Tibial artery (tissue), 4 donors: ENCODE data around the gene HTR5A.

Source experiments
- DNase-seq, 2 donors: peaks; one replicate each; pipeline ENCODE4 v3.0.0-alpha.2; 2019
- H3K27ac ChIP-seq, 2 donors: fragments of 200-600 bp; sonication (generic) in 1 of 2; 1 replicate in 1 of 2; 2 replicates in 1 of 2; pipeline ENCODE4 v1.5.1; 2018 to 2019; ENCODE audit warnings: mild to moderate bottlenecking in 1 of 2
- H3K27me3 ChIP-seq, 2 donors: fragments of 200-600 bp; sonication (generic) in 1 of 2; one replicate each; pipeline versions ENCODE4 v1.5.1 to v1.6.0; 2016 to 2019
- H3K36me3 ChIP-seq, 3 donors: fragments of 200-600 bp; sonication (generic) in 2 of 3; one replicate each; pipeline ENCODE4 v1.5.1; 2016 to 2019; ENCODE audit warnings: mild to moderate bottlenecking in 2 of 3
- H3K4me1 ChIP-seq, 4 donors: fragments of 200-600 bp; sonication (generic) in 2 of 4; 1 replicate in 3 of 4; 2 replicates in 1 of 4; pipeline ENCODE4 v1.5.1; 2016 to 2019
- H3K4me3 ChIP-seq, 2 donors: fragments of 200-600 bp; sonication (generic) in 1 of 2; 1 replicate in 1 of 2; 2 replicates in 1 of 2; pipeline ENCODE4 v1.5.1; 2018 to 2019; ENCODE audit warnings: mild to moderate bottlenecking in 2 of 2
- H3K9me3 ChIP-seq, 3 donors: fragments of 200-600 bp; sonication (generic) in 1 of 3; one replicate each; pipeline ENCODE4 v1.5.1; 2016 to 2019
- intact Hi-C: fragments of 100-400 bp; cut with DNase I; formaldehyde crosslinking; loops from one replicate; pipeline ENCODE4 v1.15.0; 2023; ENCODE audit warnings: low total_unique reads
- TF ChIP-seq, protein P1 (sequence below), 2 experiments: fragments of 200-600 bp in 1 of 2; fragments of 450-650 bp in 1 of 2; IDR thresholded peaks; one replicate each; pipeline ENCODE4 v1.5.1; 2017 to 2019; ENCODE audit warnings: antibody characterized with exemption in 2 of 2, mild to moderate bottlenecking in 1 of 2, moderate library complexity in 1 of 2

Gene HTR5A

GRCh38 chr7:155090684-155091083 lies 20.6 kb downstream of the HTR5A start:
- no peaks in the 10 kb centered on the region for H3K4me1 ChIP-seq
- intact Hi-C loops: no loop called here
- H3K27me3 ChIP-seq: no peaks in the 10 kb centered on the region
- H3K27ac ChIP-seq: no peak overlapping the region
- H3K36me3 ChIP-seq: no peaks in the 10 kb centered on the region
- TF ChIP-seq, protein P1, sequence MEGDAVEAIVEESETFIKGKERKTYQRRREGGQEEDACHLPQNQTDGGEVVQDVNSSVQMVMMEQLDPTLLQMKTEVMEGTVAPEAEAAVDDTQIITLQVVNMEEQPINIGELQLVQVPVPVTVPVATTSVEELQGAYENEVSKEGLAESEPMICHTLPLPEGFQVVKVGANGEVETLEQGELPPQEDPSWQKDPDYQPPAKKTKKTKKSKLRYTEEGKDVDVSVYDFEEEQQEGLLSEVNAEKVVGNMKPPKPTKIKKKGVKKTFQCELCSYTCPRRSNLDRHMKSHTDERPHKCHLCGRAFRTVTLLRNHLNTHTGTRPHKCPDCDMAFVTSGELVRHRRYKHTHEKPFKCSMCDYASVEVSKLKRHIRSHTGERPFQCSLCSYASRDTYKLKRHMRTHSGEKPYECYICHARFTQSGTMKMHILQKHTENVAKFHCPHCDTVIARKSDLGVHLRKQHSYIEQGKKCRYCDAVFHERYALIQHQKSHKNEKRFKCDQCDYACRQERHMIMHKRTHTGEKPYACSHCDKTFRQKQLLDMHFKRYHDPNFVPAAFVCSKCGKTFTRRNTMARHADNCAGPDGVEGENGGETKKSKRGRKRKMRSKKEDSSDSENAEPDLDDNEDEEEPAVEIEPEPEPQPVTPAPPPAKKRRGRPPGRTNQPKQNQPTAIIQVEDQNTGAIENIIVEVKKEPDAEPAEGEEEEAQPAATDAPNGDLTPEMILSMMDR (IDR thresholded peaks at IDR 0.05): no peak
- H3K9me3 ChIP-seq: no peaks in the 10 kb centered on the region
- no peak for DNase-seq
- H3K4me3 ChIP-seq: no peak overlapping the region

DNA sequence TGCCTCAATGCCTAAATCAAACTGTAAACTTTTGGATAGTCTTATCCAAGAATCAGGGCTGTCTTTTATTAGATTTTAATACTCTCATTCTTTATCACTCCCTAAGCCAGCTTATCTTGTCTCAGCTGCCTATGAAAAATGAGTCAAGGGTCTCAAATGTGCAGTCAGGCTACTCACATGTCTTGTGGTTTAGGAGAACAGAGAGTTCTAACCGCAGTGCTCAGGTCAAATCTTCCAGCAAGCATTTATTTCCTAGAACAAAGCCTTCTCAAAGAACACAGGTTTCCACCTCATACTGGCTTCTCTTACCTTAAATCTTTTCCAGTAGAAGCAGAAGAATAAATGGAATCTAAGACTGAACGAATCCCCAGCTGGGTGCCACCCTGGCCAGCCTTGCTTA lies 23.5 kb downstream of the HTR5A start:
- intact Hi-C loops: no loop called here
- Histone ChIP-seq H3K4me3 (no peak overlapping the region), H3K36me3 (no peaks in the 10 kb centered on the region), H3K27ac (no peak overlapping the region), H3K27me3 (peaks cover 0 to 5% of the 10 kb centered on the region in 2 donors), H3K9me3 (no peaks in the 10 kb centered on the region), H3K4me1 (no peaks in the 10 kb centered on the region)
- no peak for DNase-seq
- TF ChIP-seq, protein P1 (IDR thresholded peaks at IDR 0.05): no peak

DNA sequence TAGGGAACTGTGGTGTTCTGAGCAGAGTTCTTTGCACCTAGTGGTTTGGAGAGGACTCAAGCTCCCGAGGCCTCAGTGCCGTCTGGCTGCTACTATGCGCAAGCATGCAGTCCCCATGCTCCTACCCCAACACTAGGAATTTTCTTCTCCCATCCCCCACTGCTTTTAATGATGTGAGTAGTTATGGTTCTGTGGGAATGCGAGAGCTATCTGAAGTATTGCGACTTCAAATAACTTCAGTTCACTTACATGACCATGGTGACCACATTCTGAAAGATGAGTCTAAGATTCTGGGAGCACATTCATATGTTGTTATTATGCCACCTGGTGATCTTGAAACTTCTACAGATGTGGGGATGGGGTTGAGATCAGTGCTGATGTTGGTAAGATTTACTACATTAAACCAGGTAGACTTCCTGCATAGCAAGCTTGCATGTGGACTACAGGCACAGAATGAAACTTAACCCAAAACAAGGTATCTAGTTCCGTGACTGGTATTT lies 24.6 kb downstream of the HTR5A start:
- Histone ChIP-seq H3K4me3 (no peak overlapping the region), H3K27me3 (peaks cover 0 to 7% of the 10 kb centered on the region in 2 donors), H3K9me3 (no peaks in the 10 kb centered on the region), H3K27ac (no peak overlapping the region), H3K36me3 (no peaks in the 10 kb centered on the region), H3K4me1 (no peaks in the 10 kb centered on the region)
- no peak for DNase-seq
- intact Hi-C loops: no loop called here
- TF ChIP-seq, protein P1 (IDR thresholded peaks at IDR 0.05): no peak

- Histone ChIP-seq H3K4me1 (no peaks in the 10 kb centered on the region), H3K27ac (no peak overlapping the region), H3K36me3 (no peaks in the 10 kb centered on the region), H3K27me3 (peaks cover 0 to 9% of the 10 kb centered on the region in 2 donors), H3K9me3 (no peaks in the 10 kb centered on the region), H3K4me3 (no peak overlapping the region)
- DNase-seq: no peak
- intact Hi-C loops: no loop called here
- TF ChIP-seq, protein P1 (IDR thresholded peaks at IDR 0.05): no peak
Observed at GRCh38 chr7:155097338-155097737, 27.2 kb downstream of the HTR5A start.

- Histone ChIP-seq H3K9me3 (no peaks in the 10 kb centered on the region), H3K27me3 (peaks cover 0 to 2% of the 10 kb centered on the region in 2 donors), H3K27ac (no peak overlapping the region), H3K4me1 (no peaks in the 10 kb centered on the region), H3K4me3 (no peak overlapping the region), H3K36me3 (no peaks in the 10 kb centered on the region)
- intact Hi-C loops: no loop called here
- DNase-seq: no peak
- TF ChIP-seq, protein P1 (IDR thresholded peaks at IDR 0.05): no peak
Observed at GRCh38 chr7:155103839-155104238, 33.7 kb downstream of the HTR5A start.

- Histone ChIP-seq H3K27ac (no peak overlapping the region), H3K27me3 (peaks cover 0 to 2% of the 10 kb centered on the region in 2 donors), H3K4me3 (no peak overlapping the region), H3K9me3 (no peaks in the 10 kb centered on the region), H3K4me1 (no peaks in the 10 kb centered on the region), H3K36me3 (no peaks in the 10 kb centered on the region)
- intact Hi-C loops: no loop called here
- no peak for DNase-seq
- TF ChIP-seq, protein P1 (IDR thresholded peaks at IDR 0.05): no peak
Observed at GRCh38 chr7:155104913-155105312, 34.8 kb downstream of the HTR5A start.
